NB4 (cell line): ENCODE data around the gene CDK4.
A peak's percentile ranks its signal among the peaks of the same experiment; 100 is the strongest.

ENCODE experiments used
- DNase-seq: peaks from one replicate; pipeline ENCODE4 v3.0.0; 2010; ENCODE audit warnings: low read depth
- H3K4me3 ChIP-seq: one replicate; pipeline ENCODE4 v1.5.1; 2011; ENCODE audit warnings: mild to moderate bottlenecking, low read depth, low read length, moderate library complexity
- MYC ChIP-seq: IDR thresholded peaks from 2 replicates; pipeline ENCODE4 v1.6.1; 2011; ENCODE audit warnings: low read depth, low read length
- POLR2A ChIP-seq: IDR thresholded peaks from 2 replicates; pipeline ENCODE4 v1.6.1; 2011; ENCODE audit warnings: mild to moderate bottlenecking; ENCODE audit not compliant: insufficient read length; ENCODE audit errors: extremely low read depth
- TF ChIP-seq, protein P1 (sequence below): IDR thresholded peaks from one replicate; pipeline ENCODE4 v1.5.1; 2012; ENCODE audit warnings: low read depth, low read length
- TF ChIP-seq, protein P2 (sequence below): IDR thresholded peaks from 2 replicates; pipeline ENCODE4 v1.6.1; 2011; ENCODE audit warnings: low read depth, low read length

Gene CDK4

DNA sequence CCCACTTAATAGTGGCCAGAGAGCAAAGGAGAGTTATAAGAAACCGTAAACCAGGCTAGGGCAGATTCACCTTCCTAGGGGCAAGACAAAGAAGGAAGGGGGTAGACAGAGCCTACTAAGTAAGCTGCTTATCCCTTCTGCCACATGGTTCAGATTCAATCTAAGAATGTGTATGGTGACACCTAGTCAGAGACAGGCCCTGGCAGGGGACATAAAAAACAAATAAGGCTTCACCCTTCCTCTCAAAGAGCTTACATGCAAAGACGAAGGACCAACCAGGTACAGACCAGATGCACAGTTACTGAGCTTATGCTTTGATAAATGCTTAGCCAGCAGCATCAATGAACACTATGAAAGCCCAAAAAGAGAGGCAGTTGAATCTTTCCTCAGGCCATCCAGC is 10.4 kb upstream of the CDK4 start:
- H3K4me3 ChIP-seq: no peak overlapping the region
- no peak for DNase-seq
- TF ChIP-seq, protein P1, sequence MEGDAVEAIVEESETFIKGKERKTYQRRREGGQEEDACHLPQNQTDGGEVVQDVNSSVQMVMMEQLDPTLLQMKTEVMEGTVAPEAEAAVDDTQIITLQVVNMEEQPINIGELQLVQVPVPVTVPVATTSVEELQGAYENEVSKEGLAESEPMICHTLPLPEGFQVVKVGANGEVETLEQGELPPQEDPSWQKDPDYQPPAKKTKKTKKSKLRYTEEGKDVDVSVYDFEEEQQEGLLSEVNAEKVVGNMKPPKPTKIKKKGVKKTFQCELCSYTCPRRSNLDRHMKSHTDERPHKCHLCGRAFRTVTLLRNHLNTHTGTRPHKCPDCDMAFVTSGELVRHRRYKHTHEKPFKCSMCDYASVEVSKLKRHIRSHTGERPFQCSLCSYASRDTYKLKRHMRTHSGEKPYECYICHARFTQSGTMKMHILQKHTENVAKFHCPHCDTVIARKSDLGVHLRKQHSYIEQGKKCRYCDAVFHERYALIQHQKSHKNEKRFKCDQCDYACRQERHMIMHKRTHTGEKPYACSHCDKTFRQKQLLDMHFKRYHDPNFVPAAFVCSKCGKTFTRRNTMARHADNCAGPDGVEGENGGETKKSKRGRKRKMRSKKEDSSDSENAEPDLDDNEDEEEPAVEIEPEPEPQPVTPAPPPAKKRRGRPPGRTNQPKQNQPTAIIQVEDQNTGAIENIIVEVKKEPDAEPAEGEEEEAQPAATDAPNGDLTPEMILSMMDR: no peak
- TF ChIP-seq POLR2A: no peak
- TF ChIP-seq, protein P2, sequence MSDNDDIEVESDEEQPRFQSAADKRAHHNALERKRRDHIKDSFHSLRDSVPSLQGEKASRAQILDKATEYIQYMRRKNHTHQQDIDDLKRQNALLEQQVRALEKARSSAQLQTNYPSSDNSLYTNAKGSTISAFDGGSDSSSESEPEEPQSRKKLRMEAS: no peak

DNA sequence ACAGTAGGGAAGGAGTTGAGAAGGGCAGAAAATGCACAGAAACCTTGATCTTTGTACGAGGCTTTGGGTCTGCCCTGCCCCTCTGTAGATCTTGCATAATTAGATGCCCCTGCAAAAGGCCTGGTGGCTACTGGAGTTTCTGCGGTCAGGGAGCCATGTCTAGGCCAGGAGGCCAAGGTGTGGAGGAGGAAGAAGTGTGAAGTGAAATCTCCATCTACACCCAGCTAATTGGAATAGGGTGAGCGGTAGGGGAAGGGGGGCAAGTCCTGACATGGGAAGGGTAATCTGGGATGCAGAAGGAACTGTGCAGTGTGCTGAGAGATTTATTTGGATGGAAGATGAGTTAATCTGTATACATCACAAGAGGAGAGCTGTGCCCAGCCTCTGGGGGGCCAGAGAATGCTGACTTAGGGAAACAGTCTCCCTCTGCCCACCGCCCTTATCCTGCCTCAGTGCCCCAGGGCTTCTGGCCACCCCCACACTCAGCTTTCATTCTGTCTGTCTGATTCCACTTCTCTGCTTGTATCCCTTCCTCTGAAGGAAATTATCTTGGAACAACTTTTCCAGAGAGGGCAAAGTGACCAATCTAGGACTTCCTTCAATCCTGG is 9.4 kb upstream of the CDK4 start:
- TF ChIP-seq, protein P2: no peak
- TF ChIP-seq POLR2A (no peak), MYC (no peak)
- TF ChIP-seq, protein P1: no peak
- no peak for DNase-seq
- H3K4me3 ChIP-seq: no peak overlapping the region

DNA sequence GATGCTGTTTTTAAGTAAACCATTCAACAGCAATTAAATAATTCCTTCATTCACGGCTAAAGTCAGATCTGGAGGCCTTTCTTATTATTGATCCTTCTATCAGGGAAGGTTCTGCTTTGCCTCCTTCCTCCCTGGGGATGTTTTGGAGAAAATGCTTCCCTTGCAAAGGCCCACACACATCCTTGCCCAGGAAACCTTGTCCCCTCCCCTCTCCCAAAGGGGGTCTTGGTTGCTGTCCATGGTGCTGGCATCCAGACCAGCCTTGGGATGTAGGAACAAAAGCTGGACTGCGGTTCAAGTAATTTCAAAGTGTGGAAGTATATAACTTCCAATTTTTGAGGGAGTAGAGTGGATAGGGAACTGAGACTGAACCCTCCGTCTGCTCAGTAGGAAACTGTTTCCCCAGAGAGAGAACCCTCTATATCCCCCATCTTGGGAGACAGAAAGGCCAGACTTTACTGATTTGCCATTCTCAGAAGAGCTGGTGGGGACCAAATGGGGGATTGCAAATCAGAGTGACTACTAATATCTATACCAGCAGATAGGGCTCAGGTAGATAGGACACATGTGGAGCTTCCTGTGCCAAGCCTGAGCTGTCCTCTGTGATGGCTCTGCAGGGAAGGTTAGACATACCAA is 8.4 kb upstream of the CDK4 start:
- no peak for DNase-seq
- TF ChIP-seq MYC (no peak), POLR2A (no peak)
- TF ChIP-seq, protein P1: no peak
- TF ChIP-seq, protein P2: no peak
- H3K4me3 ChIP-seq: no peak overlapping the region

DNA sequence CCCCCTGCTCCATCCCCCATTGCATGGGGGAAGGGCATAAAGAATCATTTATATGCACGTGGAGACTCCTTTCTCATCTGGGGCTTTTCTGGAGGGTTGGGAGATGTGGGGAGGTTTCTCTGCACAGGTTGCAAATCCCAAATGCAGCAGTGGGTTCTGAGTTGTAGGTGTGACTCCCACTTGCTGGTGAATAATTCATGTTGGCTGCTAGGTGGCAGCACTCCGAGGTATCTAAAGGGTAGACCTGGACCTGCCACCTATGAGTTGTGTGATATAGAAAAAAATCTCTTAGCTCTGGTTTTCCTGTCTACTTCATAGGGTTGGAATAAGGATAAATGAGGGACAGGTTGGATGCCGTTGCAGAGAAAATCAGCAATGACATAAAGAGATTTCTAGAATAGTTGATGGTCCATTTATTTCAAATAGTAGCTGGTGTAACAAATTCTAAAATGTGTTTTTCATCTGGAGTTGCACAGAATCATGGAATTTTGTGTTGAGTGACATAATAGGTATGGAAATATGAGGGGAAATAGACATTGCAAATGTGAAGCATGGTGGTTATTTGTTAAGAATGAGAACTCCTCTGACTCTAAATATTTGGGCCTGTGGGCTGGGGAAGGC is 7.4 kb upstream of the CDK4 start:
- DNase-seq: peak; percentile 52
- H3K4me3 ChIP-seq: no peak overlapping the region
- TF ChIP-seq MYC: no peak
- TF ChIP-seq, protein P1: peak; percentile 60
- TF ChIP-seq POLR2A: no peak
- TF ChIP-seq, protein P2: no peak

DNA sequence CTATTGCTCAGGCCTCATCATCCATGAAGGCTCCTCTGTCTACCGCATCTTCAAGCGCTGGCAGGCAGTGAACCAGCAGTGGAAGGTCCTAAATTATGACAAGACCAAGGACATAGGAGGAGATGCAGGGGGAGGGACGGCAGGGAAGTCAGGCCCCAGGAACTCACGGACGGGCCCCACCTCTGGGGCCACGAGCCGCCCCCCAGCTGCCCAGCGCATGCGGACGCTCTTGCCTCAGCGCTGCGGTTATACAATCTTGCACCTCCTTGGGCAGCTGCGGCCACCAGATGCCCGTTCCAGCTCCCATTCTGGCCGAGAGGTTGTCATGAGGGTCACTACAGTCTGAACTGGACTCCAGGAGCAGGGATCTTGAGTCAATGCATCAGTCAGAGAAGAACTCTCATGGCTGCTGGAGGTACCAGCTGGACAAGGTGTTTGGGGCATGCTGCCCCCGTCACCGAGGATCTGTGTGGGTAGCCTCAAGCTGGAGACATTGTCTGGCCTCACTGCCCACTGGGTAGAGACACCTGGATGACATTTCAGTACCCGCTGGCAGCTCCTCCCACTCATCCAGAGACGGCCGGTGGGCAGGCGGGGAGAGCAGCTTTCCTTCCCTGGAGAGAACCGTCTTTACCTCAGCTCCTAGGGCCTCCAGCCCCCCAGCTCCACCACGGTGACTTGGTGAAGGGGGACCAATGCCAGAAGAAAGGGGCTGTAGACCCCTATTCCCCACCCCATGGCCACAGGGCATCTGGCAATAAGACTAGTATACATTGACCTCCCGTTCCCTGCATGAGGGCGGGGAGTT is 6.6 kb upstream of the CDK4 start:
- DNase-seq: no peak
- TF ChIP-seq, protein P2: no peak
- TF ChIP-seq POLR2A: no peak
- TF ChIP-seq, protein P1: no peak
- TF ChIP-seq MYC: no peak
- H3K4me3 ChIP-seq: no peak overlapping the region
